B cell (primary cell): ENCODE measurements around the gene FKBP9.
"Not testable (repeated sequence)": the region's sequence is repeated elsewhere in the genome, so short reads cannot be mapped to it uniquely, and the experiment has no call there.

Experiments
- CTCF ChIP-seq: fragments of 200-600 bp; IDR thresholded peaks from one replicate; pipeline ENCODE4 v1.8.0; 2022; ENCODE audit warnings: antibody characterized with exemption, mild to moderate bottlenecking
- EZH2 ChIP-seq: IDR thresholded peaks from 2 replicates; pipeline ENCODE4 v1.6.1; 2012; ENCODE audit warnings: borderline replicate concordance, low read depth, mild to moderate bottlenecking, moderate library complexity, low read length; ENCODE audit not compliant: insufficient read depth, poor library complexity, severe bottlenecking

DNA sequence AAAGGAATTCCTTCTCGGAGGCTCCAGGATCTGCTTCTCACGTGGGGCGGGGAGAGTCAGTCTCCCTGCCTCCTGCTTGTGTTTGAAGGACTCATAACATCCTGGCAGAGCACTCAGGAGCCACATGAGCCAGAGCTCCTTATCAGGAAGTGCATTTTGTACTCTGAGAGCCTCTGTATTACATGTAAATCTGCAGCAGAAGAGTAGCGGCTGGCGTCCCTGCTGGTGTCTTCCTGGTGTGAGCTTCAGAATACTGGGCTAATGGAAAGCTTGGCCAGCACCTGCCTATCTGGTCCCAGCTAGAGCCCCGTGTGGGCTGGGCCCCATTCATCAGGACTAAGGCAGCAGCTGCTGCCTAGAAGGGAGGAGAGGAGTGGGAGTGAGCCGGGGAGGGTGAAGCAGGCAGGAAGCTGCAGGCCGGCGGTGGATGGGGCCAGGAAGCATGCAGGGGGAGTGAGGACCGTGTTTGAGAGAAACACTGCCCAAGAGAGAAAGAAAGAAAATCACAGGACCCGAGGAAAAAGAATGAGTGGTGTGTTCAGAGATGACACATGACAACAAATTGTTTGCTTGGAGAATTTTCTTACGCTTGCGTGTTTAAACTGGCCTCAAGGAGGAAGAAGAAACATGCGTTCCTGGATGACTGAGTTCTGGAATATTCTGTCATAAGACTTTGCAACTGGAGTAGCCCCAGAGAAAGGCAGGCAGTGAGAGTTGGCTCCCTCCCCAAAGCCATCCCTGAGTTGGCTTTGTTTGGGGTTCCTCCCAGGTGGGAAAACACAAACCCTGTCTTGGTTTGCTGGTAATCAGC lies 41.3 kb downstream of the FKBP9 start:
- TF ChIP-seq CTCF, EZH2: not testable (repeated sequence)
